HL-60 (cell line): ENCODE data around the gene SPDEF.

Experiments
- DNase-seq, 2 experiments: peaks; one replicate each; pipeline ENCODE4 v3.0.0-alpha.2; 2010 to 2020; ENCODE audit warnings: low read depth in 1 of 2, low spot score in 1 of 2
- H3K27ac ChIP-seq: fragments of 250-450 bp; sonication (Bioruptor Pico); replicated peaks from 2 replicates; pipeline ENCODE4 v1.5.1; 2020; ENCODE audit warnings: mild to moderate bottlenecking, moderate library complexity
- H3K27me3 ChIP-seq: fragments of 250-450 bp; sonication (Bioruptor Pico); 2 replicates; pipeline ENCODE4 v1.5.1; 2021; ENCODE audit warnings: mild to moderate bottlenecking, moderate library complexity; ENCODE audit not compliant: insufficient read depth, poor library complexity, severe bottlenecking
- H3K4me3 ChIP-seq: replicated peaks from 2 replicates; pipeline ENCODE4 v1.5.1; 2011; ENCODE audit warnings: mild to moderate bottlenecking, control low read depth, low read length; ENCODE audit not compliant: insufficient read depth
- GABPA ChIP-seq: IDR thresholded peaks from 2 replicates; pipeline ENCODE4 v1.6.1; 2012; ENCODE audit warnings: low read depth
- POLR2AphosphoS5 ChIP-seq: IDR thresholded peaks from 2 replicates; pipeline ENCODE4 v1.6.1; 2012; ENCODE audit warnings: low read depth
- SPI1 ChIP-seq: IDR thresholded peaks from 2 replicates; pipeline ENCODE4 v1.6.1; 2012; ENCODE audit warnings: low read depth, mild to moderate bottlenecking, borderline replicate concordance
- TF ChIP-seq, protein P1 (sequence below): IDR thresholded peaks from 2 replicates; pipeline ENCODE4 v1.6.1; 2012; ENCODE audit warnings: low read depth; ENCODE audit not compliant: insufficient replicate concordance
- TF ChIP-seq, protein P2 (sequence below): IDR thresholded peaks from one replicate; pipeline ENCODE4 v1.5.1; 2011; ENCODE audit warnings: low read length, control low read depth, inconsistent platforms; ENCODE audit not compliant: insufficient read depth

SPDEF gene

DNA sequence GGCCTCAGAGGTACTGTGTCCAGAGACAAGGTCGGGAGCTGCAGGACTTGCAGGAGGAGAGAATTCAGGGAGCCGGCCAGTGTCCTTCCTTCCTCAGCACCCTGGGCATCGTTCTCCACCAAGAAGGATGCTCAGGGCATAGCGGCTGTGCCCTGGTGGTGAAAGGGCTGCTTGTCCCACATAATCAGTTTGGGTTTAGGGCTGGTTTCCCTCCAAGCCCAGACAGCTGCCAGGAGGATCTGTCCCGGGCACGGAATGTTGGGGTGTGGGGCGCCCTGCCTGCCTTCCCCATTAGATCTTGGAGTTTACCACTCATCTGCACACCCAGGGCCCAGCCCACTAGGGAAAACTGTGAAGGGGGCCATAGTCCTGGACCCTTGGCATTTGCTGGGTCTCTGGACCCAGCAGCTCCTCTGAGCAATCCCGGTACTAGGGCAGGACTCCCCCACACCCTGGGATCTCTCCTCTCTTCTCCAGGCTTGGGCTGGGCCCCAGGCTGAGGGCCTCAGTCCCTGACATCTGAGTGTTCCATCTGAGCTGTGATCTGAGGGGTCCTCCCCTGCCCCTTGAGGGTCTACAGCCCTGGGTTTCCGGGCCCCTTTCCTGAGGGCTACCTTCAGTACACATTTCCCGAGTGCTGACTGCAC, 18.6 kb upstream of the SPDEF start:
- TF ChIP-seq SPI1 = no peak
- no peak for TF ChIP-seq POLR2AphosphoS5
- TF ChIP-seq GABPA = no peak
- TF ChIP-seq, protein P1, sequence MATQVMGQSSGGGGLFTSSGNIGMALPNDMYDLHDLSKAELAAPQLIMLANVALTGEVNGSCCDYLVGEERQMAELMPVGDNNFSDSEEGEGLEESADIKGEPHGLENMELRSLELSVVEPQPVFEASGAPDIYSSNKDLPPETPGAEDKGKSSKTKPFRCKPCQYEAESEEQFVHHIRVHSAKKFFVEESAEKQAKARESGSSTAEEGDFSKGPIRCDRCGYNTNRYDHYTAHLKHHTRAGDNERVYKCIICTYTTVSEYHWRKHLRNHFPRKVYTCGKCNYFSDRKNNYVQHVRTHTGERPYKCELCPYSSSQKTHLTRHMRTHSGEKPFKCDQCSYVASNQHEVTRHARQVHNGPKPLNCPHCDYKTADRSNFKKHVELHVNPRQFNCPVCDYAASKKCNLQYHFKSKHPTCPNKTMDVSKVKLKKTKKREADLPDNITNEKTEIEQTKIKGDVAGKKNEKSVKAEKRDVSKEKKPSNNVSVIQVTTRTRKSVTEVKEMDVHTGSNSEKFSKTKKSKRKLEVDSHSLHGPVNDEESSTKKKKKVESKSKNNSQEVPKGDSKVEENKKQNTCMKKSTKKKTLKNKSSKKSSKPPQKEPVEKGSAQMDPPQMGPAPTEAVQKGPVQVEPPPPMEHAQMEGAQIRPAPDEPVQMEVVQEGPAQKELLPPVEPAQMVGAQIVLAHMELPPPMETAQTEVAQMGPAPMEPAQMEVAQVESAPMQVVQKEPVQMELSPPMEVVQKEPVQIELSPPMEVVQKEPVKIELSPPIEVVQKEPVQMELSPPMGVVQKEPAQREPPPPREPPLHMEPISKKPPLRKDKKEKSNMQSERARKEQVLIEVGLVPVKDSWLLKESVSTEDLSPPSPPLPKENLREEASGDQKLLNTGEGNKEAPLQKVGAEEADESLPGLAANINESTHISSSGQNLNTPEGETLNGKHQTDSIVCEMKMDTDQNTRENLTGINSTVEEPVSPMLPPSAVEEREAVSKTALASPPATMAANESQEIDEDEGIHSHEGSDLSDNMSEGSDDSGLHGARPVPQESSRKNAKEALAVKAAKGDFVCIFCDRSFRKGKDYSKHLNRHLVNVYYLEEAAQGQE = no peak
- TF ChIP-seq, protein P2, sequence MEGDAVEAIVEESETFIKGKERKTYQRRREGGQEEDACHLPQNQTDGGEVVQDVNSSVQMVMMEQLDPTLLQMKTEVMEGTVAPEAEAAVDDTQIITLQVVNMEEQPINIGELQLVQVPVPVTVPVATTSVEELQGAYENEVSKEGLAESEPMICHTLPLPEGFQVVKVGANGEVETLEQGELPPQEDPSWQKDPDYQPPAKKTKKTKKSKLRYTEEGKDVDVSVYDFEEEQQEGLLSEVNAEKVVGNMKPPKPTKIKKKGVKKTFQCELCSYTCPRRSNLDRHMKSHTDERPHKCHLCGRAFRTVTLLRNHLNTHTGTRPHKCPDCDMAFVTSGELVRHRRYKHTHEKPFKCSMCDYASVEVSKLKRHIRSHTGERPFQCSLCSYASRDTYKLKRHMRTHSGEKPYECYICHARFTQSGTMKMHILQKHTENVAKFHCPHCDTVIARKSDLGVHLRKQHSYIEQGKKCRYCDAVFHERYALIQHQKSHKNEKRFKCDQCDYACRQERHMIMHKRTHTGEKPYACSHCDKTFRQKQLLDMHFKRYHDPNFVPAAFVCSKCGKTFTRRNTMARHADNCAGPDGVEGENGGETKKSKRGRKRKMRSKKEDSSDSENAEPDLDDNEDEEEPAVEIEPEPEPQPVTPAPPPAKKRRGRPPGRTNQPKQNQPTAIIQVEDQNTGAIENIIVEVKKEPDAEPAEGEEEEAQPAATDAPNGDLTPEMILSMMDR = no peak

DNA sequence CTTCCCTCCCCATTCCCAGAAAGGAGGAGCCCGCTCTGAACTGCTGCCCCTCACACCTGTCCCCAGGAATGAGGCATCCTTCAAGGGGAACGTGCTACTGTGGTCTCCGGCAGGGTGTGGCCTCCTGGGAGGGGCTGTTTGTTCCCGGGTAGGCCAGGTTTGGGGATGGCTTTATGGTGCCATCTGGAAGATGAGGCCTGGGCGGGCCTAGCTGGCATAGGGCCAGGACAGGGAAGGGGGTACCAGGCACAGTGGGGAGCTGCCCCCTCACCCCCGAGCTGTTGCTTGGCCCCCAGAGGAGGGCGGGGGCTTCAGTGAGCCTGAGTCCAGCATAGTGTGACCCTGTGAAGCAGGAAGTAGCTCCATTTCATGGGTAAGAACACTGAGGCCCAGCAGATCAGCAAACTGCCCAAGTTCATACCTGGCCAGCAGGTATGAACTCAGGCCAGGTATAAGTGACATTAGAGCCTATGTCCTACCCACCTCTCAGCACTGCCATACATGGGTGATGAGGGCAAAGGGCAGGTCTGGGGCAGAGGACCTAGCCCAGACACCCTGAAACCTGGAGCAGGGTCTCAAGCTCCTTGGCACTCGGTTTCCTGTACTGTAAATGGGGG, 17.5 kb upstream of the SPDEF start:
- no peak for DNase-seq
- H3K4me3 ChIP-seq = no peak overlapping the region
- peaks cover 3% of the 10 kb centered on the region for H3K27me3 ChIP-seq
- TF ChIP-seq SPI1 = no peak
- no peak for TF ChIP-seq POLR2AphosphoS5
- TF ChIP-seq, protein P1 = no peak
- TF ChIP-seq GABPA = no peak
- TF ChIP-seq, protein P2 = no peak
- no peak overlapping the region for H3K27ac ChIP-seq

More for the DNA sequence above, 18.6 kb upstream of the SPDEF start:
- Histone ChIP-seq H3K27ac (no peak overlapping the region), H3K27me3 (no peaks in the 10 kb centered on the region), H3K4me3 (no peak overlapping the region)
- DNase-seq = no peak

DNA sequence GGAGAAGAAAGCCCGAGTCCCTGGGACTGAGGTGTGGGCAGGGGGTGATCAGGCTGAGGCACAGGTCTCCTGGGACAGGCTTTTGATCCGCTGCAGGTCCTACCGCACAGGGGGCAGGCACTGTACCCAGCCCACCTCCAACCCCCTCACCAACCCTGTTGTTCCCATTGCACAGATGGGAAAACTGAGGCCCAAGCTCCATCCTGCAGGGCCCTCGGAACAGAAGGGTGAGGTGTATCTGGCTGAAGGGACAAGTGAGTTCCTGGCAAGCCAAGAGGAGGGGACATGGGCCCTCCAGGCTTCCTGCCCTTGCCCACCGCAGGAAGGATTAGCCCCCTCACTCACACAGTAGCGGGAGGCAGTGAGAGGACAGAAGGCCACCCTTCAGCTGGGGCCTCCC, 16.5 kb upstream of the SPDEF start:
- DNase-seq = no peak
- Histone ChIP-seq H3K27me3 (peaks cover 7% of the 10 kb centered on the region), H3K4me3 (no peak overlapping the region), H3K27ac (no peak overlapping the region)
- TF ChIP-seq GABPA (no peak), POLR2AphosphoS5 (no peak), SPI1 (no peak)
- TF ChIP-seq, protein P1 = no peak
- TF ChIP-seq, protein P2 = no peak
